SK-N-SH (cell line): ENCODE measurements around the gene ADH5. TPM values are rescaled to one million over a fixed set of nuclear protein-coding genes. Genes with fewer than 3 reads are reported as not detected.

Source experiments
- CTCF ChIA-PET: fragments of 300-600, 350-600 bp; formaldehyde crosslinking; extraction: SDS; loops from one replicate; lab custom pipeline; 2021; lab: Yijun Ruan, JAX
- POLR2A ChIA-PET: fragments of 350-600 bp; sonication (Branson Sonifier 250); formaldehyde crosslinking; extraction: SDS; loops from one replicate; lab custom pipeline; 2020; ENCODE audit warnings: antibody characterized with exemption, inconsistent platforms; lab: Yijun Ruan, JAX
- DNase-seq: peaks from one replicate; pipeline ENCODE4 v3.0.0; 2012
- H2AFZ ChIP-seq: fragments of 200-600 bp; sonication (generic); 2 replicates; pipeline ENCODE4 v1.8.1; 2016; ENCODE audit warnings: antibody characterized with exemption, mild to moderate bottlenecking, low read depth
- H3F3A ChIP-seq: fragments of 200-600 bp; sonication (generic); replicated peaks from 2 replicates; pipeline ENCODE3; 2016; ENCODE audit warnings: antibody characterized with exemption, mild to moderate bottlenecking; ENCODE audit not compliant: insufficient read depth
- H3K27ac ChIP-seq, 2 experiments: fragments of 200-500 bp in 1 of 2; fragments of 200-600 bp in 1 of 2; sonication (Bioruptor generic) in 1 of 2; sonication (generic), shearing (Covaris generic) in 1 of 2; 2 replicates each; pipeline versions ENCODE4 v1.5.1 to v1.6.1; 2014 to 2016; ENCODE audit warnings: low read depth in 2 of 2, inconsistent platforms in 1 of 2, low read length in 1 of 2, mild to moderate bottlenecking in 1 of 2, mixed read lengths in 1 of 2
- H3K27me3 ChIP-seq: fragments of 200-600 bp; sonication (generic), shearing (Covaris generic); 2 replicates; pipeline ENCODE4 v1.6.1; 2016; ENCODE audit warnings: mixed run types; ENCODE audit not compliant: insufficient read depth
- H3K36me3 ChIP-seq, 2 experiments: fragments of 200-500 bp in 1 of 2; fragments of 200-600 bp in 1 of 2; sonication (Bioruptor generic) in 1 of 2; sonication (generic) in 1 of 2; replicated peaks in 1 of 2; 2 replicates each; pipeline versions ENCODE3 to v1.5.1; 2014 to 2016; ENCODE audit warnings: low read length in 1 of 2, mild to moderate bottlenecking in 1 of 2; ENCODE audit not compliant: insufficient read depth in 2 of 2, control insufficient read depth in 1 of 2
- H3K4me1 ChIP-seq, 2 experiments: fragments of 200-500 bp in 1 of 2; fragments of 200-600 bp in 1 of 2; sonication (Bioruptor generic) in 1 of 2; sonication (generic), shearing (Covaris generic) in 1 of 2; 2 replicates each; pipeline versions ENCODE4 v1.5.1 to v1.6.1; 2014 to 2016; ENCODE audit warnings: low read depth in 1 of 2, low read length in 1 of 2, mixed run types in 1 of 2; ENCODE audit not compliant: insufficient read depth in 2 of 2, control insufficient read depth in 1 of 2
- H3K4me2 ChIP-seq: fragments of 200-600 bp; sonication (generic), shearing (Covaris generic); 2 replicates; pipeline ENCODE4 v1.6.1; 2017; ENCODE audit warnings: mixed run types
- H3K4me3 ChIP-seq, 2 experiments: fragments of 200-500 bp in 1 of 2; fragments of 200-600 bp in 1 of 2; sonication (Bioruptor generic) in 1 of 2; sonication (generic), shearing (Covaris generic) in 1 of 2; 2 replicates each; pipeline versions ENCODE4 v1.5.1 to v1.8.1; 2014 to 2016; ENCODE audit warnings: low read depth in 2 of 2, inconsistent platforms in 1 of 2, low read length in 1 of 2, mild to moderate bottlenecking in 1 of 2, mixed read lengths in 1 of 2, moderate library complexity in 1 of 2
- H3K79me2 ChIP-seq: fragments of 200-600 bp; sonication (generic); 2 replicates; pipeline ENCODE4 v1.8.1; 2017; ENCODE audit warnings: mild to moderate bottlenecking; ENCODE audit not compliant: insufficient read depth
- H3K9ac ChIP-seq: fragments of 200-600 bp; sonication (generic); 2 replicates; pipeline ENCODE4 v1.6.1; 2017; ENCODE audit warnings: mixed run types
- H3K9me2 ChIP-seq: fragments of 200-600 bp; sonication (generic); 2 replicates; pipeline ENCODE4 v1.6.1; 2017; ENCODE audit warnings: mixed run types
- H3K9me3 ChIP-seq: fragments of 200-600 bp; sonication (generic); 2 replicates; pipeline ENCODE4 v1.6.1; 2017; ENCODE audit warnings: mixed run types, mild to moderate bottlenecking, moderate library complexity
- H4K20me1 ChIP-seq: fragments of 200-600 bp; sonication (generic); 2 replicates; pipeline ENCODE4 v1.6.1; 2017; ENCODE audit warnings: mild to moderate bottlenecking, mixed run types; ENCODE audit not compliant: insufficient read depth
- ELF1 ChIP-seq: IDR thresholded peaks from 2 replicates; pipeline ENCODE4 v1.4.0; 2012
- EZH2phosphoT487 ChIP-seq: fragments of 200-600 bp; sonication (generic); IDR thresholded peaks from 2 replicates; pipeline ENCODE4 v1.6.1; 2017; ENCODE audit warnings: low read depth, mixed run types, mild to moderate bottlenecking, antibody characterized with exemption, moderate library complexity, borderline replicate concordance
- FOXJ3 ChIP-seq: sonication (generic); formaldehyde crosslinking; IDR thresholded peaks from 2 replicates; pipeline ENCODE4 v1.5.1; 2020; ENCODE audit warnings: mild to moderate bottlenecking, missing genetic modification reagents
- JUND ChIP-seq: IDR thresholded peaks from 2 replicates; pipeline ENCODE4 v1.4.0; 2012
- MEF2A ChIP-seq: IDR thresholded peaks from 2 replicates; pipeline ENCODE4 v1.4.0; 2012; ENCODE audit warnings: low read depth, borderline replicate concordance
- MXI1 ChIP-seq: IDR thresholded peaks from 2 replicates; pipeline ENCODE4 v1.6.1; 2012; ENCODE audit warnings: mild to moderate bottlenecking, low read depth, low read length, improper control_type of control experiment
- NRF1 ChIP-seq: IDR thresholded peaks from 2 replicates; pipeline ENCODE4 v1.6.1; 2012; ENCODE audit warnings: low read depth, mild to moderate bottlenecking, low read length
- RCOR1 ChIP-seq: fragments of 150-350 bp; IDR thresholded peaks from 2 replicates; pipeline ENCODE4 v1.6.1; 2017; ENCODE audit warnings: antibody characterized with exemption, low read length
- SMC3 ChIP-seq: IDR thresholded peaks from 2 replicates; pipeline ENCODE4 v1.6.1; 2012; ENCODE audit warnings: low read depth, low read length, improper control_type of control experiment
- TCF12 ChIP-seq: IDR thresholded peaks from 2 replicates; pipeline ENCODE4 v1.4.0; 2012
- TEAD4 ChIP-seq: IDR thresholded peaks from 2 replicates; pipeline ENCODE4 v1.4.0; 2012; ENCODE audit warnings: mild to moderate bottlenecking, borderline replicate concordance; ENCODE audit not compliant: insufficient read depth
- polyA plus RNA-seq, 3 experiments: library from polyadenylated mRNA; depleted of rRNA; stranded (reverse); fragments of >200 nt; gene quantifications; 2 replicates each; pipeline ENCODE4 v1.2.3, GENCODE V29; 2012
- TF ChIP-seq, protein P1 (sequence below): IDR thresholded peaks from 2 replicates; pipeline ENCODE4 v1.4.0; 2012; ENCODE audit warnings: low read depth, borderline replicate concordance
- TF ChIP-seq, protein P2 (sequence below): IDR thresholded peaks from 2 replicates; pipeline ENCODE4; 2012
- TF ChIP-seq, protein P3 (sequence below): fragments of 150-350 bp; IDR thresholded peaks from 2 replicates; pipeline ENCODE4 v1.6.1; 2017; ENCODE audit warnings: antibody characterized with exemption, low read length, low read depth, borderline replicate concordance
- TF ChIP-seq, protein P4 (sequence below): IDR thresholded peaks from 2 replicates; pipeline ENCODE4 v1.4.0; 2012; ENCODE audit warnings: low read depth, borderline replicate concordance
- TF ChIP-seq, protein P5 (sequence below): fragments of 200-600 bp; sonication (generic); IDR thresholded peaks from 2 replicates; pipeline ENCODE4 v1.6.1; 2017; ENCODE audit warnings: antibody characterized with exemption, mild to moderate bottlenecking, moderate library complexity
- TF ChIP-seq, protein P6 (sequence below): fragments of 150-350 bp; IDR thresholded peaks from 2 replicates; pipeline ENCODE4 v1.6.1; 2016; ENCODE audit warnings: mild to moderate bottlenecking, low read depth, low read length

ADH5 gene
- polyA plus RNA-seq, 1 of the 3 experiments (the other 2 are of a cell fraction): 111 TPM

DNA sequence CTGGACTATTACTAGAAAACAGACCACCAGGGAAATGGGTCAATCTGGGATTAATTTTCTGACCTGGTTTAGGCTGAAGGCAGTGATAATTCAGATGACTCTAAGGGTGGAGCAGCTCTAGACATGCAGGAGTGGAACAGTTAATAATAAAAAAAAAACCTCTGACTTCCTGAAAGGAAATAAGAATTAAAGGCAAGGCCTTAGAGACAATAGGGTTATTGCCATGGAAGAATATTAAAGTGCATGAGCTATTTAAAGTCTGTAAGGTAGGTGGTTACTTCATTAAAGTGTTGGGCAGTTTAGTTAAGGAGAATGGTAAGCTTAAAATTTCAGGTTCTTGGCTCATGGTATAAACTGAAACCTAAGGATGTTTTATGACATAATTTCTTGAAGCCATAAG, 14.6 kb upstream of the ADH5 start:
- H2AFZ ChIP-seq: no peak overlapping the region
- no peaks in the 10 kb centered on the region for H3K9me2 ChIP-seq
- H3K27me3 ChIP-seq: no peaks in the 10 kb centered on the region
- TF ChIP-seq, protein P1, sequence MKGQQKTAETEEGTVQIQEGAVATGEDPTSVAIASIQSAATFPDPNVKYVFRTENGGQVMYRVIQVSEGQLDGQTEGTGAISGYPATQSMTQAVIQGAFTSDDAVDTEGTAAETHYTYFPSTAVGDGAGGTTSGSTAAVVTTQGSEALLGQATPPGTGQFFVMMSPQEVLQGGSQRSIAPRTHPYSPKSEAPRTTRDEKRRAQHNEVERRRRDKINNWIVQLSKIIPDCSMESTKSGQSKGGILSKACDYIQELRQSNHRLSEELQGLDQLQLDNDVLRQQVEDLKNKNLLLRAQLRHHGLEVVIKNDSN: no peak
- no peak for TF ChIP-seq FOXJ3 (CRISPR knock-in tag)
- TF ChIP-seq TCF12: no peak
- no peak for TF ChIP-seq TEAD4
- TF ChIP-seq, protein P2, sequence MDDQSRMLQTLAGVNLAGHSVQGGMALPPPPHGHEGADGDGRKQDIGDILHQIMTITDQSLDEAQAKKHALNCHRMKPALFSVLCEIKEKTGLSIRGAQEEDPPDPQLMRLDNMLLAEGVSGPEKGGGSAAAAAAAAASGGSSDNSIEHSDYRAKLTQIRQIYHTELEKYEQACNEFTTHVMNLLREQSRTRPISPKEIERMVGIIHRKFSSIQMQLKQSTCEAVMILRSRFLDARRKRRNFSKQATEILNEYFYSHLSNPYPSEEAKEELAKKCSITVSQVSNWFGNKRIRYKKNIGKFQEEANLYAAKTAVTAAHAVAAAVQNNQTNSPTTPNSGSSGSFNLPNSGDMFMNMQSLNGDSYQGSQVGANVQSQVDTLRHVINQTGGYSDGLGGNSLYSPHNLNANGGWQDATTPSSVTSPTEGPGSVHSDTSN: no peak
- TF ChIP-seq, protein P3, sequence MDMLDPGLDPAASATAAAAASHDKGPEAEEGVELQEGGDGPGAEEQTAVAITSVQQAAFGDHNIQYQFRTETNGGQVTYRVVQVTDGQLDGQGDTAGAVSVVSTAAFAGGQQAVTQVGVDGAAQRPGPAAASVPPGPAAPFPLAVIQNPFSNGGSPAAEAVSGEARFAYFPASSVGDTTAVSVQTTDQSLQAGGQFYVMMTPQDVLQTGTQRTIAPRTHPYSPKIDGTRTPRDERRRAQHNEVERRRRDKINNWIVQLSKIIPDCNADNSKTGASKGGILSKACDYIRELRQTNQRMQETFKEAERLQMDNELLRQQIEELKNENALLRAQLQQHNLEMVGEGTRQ: no peak
- no peak for TF ChIP-seq SMC3
- TF ChIP-seq, protein P4, sequence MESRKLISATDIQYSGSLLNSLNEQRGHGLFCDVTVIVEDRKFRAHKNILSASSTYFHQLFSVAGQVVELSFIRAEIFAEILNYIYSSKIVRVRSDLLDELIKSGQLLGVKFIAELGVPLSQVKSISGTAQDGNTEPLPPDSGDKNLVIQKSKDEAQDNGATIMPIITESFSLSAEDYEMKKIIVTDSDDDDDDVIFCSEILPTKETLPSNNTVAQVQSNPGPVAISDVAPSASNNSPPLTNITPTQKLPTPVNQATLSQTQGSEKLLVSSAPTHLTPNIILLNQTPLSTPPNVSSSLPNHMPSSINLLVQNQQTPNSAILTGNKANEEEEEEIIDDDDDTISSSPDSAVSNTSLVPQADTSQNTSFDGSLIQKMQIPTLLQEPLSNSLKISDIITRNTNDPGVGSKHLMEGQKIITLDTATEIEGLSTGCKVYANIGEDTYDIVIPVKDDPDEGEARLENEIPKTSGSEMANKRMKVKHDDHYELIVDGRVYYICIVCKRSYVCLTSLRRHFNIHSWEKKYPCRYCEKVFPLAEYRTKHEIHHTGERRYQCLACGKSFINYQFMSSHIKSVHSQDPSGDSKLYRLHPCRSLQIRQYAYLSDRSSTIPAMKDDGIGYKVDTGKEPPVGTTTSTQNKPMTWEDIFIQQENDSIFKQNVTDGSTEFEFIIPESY: no peak
- TF ChIP-seq MEF2A: no peak
- no peak for TF ChIP-seq EZH2phosphoT487
- no peak for TF ChIP-seq MXI1
- no peak for TF ChIP-seq NRF1
- TF ChIP-seq ELF1: no peak
- no peak for TF ChIP-seq JUND
- TF ChIP-seq, protein P5, sequence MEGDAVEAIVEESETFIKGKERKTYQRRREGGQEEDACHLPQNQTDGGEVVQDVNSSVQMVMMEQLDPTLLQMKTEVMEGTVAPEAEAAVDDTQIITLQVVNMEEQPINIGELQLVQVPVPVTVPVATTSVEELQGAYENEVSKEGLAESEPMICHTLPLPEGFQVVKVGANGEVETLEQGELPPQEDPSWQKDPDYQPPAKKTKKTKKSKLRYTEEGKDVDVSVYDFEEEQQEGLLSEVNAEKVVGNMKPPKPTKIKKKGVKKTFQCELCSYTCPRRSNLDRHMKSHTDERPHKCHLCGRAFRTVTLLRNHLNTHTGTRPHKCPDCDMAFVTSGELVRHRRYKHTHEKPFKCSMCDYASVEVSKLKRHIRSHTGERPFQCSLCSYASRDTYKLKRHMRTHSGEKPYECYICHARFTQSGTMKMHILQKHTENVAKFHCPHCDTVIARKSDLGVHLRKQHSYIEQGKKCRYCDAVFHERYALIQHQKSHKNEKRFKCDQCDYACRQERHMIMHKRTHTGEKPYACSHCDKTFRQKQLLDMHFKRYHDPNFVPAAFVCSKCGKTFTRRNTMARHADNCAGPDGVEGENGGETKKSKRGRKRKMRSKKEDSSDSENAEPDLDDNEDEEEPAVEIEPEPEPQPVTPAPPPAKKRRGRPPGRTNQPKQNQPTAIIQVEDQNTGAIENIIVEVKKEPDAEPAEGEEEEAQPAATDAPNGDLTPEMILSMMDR: no peak
- TF ChIP-seq RCOR1: no peak
- TF ChIP-seq, protein P6, sequence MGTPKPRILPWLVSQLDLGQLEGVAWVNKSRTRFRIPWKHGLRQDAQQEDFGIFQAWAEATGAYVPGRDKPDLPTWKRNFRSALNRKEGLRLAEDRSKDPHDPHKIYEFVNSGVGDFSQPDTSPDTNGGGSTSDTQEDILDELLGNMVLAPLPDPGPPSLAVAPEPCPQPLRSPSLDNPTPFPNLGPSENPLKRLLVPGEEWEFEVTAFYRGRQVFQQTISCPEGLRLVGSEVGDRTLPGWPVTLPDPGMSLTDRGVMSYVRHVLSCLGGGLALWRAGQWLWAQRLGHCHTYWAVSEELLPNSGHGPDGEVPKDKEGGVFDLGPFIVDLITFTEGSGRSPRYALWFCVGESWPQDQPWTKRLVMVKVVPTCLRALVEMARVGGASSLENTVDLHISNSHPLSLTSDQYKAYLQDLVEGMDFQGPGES: no peak
- TF ChIP-seq, all 33 proteins: peak for 0
- Histone ChIP-seq H3K4me1 (peaks cover 0 to 6% of the 10 kb centered on the region in 2 experiments; a peak in 1 of 4 replicates), H3F3A (peaks cover 5% of the 10 kb centered on the region), H3K9ac (no peak overlapping the region), H4K20me1 (no peaks in the 10 kb centered on the region), H3K79me2 (no peaks in the 10 kb centered on the region), H3K4me2 (no peak overlapping the region), H3K9me3 (no peaks in the 10 kb centered on the region), H3K27ac (no peak overlapping the region), H3K4me3 (no peak overlapping the region), H3K36me3 (no peaks in the 10 kb centered on the region)
- ChIA-PET CTCF (no interaction called here), POLR2A (no interaction called here)
- DNase-seq: no peak
